Measurements from ENCODE around the gene RPL23.

- TF ChIP-seq CTCF (IDR thresholded peaks at IDR 0.05): peak; percentile 13
- no peak for TF ChIP-seq EZH2phosphoT487 (IDR thresholded peaks at IDR 0.05)
Measured at GRCh38 chr17:38883592-38884526, 30.3 kb upstream of the RPL23 start.

Measured in neural progenitor cell (in vitro differentiated cells).